HepG2 (cell line): ENCODE measurements around the gene ODC1. TPM values are rescaled to one million over a fixed set of nuclear protein-coding genes. Genes with fewer than 3 reads are reported as not detected.
A peak's percentile ranks its signal among the peaks of the same experiment; 100 is the strongest.

ENCODE experiments used
- ARID3A ChIP-seq: IDR thresholded peaks from 2 replicates; pipeline ENCODE4 v1.6.1; 2012; ENCODE audit warnings: low read depth, low read length, improper control_type of control experiment
- ARID4A ChIP-seq: sonication (generic); formaldehyde crosslinking; IDR thresholded peaks from 2 replicates; pipeline ENCODE4 v1.5.0; 2020; ENCODE audit warnings: mild to moderate bottlenecking, missing genetic modification reagents, borderline replicate concordance
- HNRNPL ChIP-seq: fragments of 200-400 bp; formaldehyde crosslinking; IDR thresholded peaks from 2 replicates; pipeline ENCODE4 v1.6.1; 2017; ENCODE audit warnings: mild to moderate bottlenecking, low read depth, low read length
- NR2F2 ChIP-seq: IDR thresholded peaks from 2 replicates; pipeline ENCODE4 v1.6.1; 2012; ENCODE audit warnings: low read depth, inconsistent platforms, borderline replicate concordance
- REST ChIP-seq, 2 experiments: IDR thresholded peaks; 2 replicates each; pipeline ENCODE4 v1.6.1; 2011 to 2012; ENCODE audit warnings: low read length in 2 of 2, borderline replicate concordance in 1 of 2, low read depth in 1 of 2, mild to moderate bottlenecking in 1 of 2, moderate library complexity in 1 of 2
- SCMH1 ChIP-seq: sonication (generic); formaldehyde crosslinking; IDR thresholded peaks from 2 replicates; pipeline ENCODE4 v1.9.0; 2021; ENCODE audit warnings: missing genetic modification reagents, mild to moderate bottlenecking, borderline replicate concordance
- ZNF225 ChIP-seq: sonication (generic); formaldehyde crosslinking; IDR thresholded peaks from 2 replicates; pipeline ENCODE4 v1.4.0; 2020; ENCODE audit warnings: mild to moderate bottlenecking, missing genetic modification reagents
- ZNF30 ChIP-seq: sonication (generic); formaldehyde crosslinking; IDR thresholded peaks from 2 replicates; pipeline ENCODE4 v1.5.0; 2020; ENCODE audit warnings: mild to moderate bottlenecking, missing genetic modification reagents
- ZNF503 ChIP-seq: sonication (generic); formaldehyde crosslinking; IDR thresholded peaks from 2 replicates; pipeline ENCODE4 v1.4.0; 2020; ENCODE audit warnings: missing genetic modification reagents
- ZNF570 ChIP-seq: sonication (generic); formaldehyde crosslinking; IDR thresholded peaks from 2 replicates; pipeline ENCODE4 v1.4.0; 2020; ENCODE audit warnings: mild to moderate bottlenecking, missing genetic modification reagents, borderline replicate concordance
- ZNF709 ChIP-seq: sonication (generic); formaldehyde crosslinking; IDR thresholded peaks from 2 replicates; pipeline ENCODE4 v1.5.0; 2020; ENCODE audit warnings: mild to moderate bottlenecking, missing genetic modification reagents
- ZSCAN31 ChIP-seq: sonication (generic); formaldehyde crosslinking; IDR thresholded peaks from 2 replicates; pipeline ENCODE4 v1.5.0; 2020; ENCODE audit warnings: low read depth, mild to moderate bottlenecking, missing genetic modification reagents
- ZZZ3 ChIP-seq: sonication (generic); formaldehyde crosslinking; IDR thresholded peaks from 2 replicates; pipeline ENCODE4 v1.4.0; 2020; ENCODE audit warnings: missing genetic modification reagents, mild to moderate bottlenecking, borderline replicate concordance
- polyA plus RNA-seq, 8 experiments: library from polyadenylated mRNA; depleted of rRNA in 3 of 8; stranded (reverse) in 7 of 8; unstranded in 1 of 8; fragments of >200 nt; fragmentation: Illumina TruSeq in 4 of 8; extraction: Trizol in 4 of 8; gene quantifications; 2 replicates each; pipeline versions ENCODE4 v1.2.1 to v1.2.3, GENCODE V29; 2011 to 2016; ENCODE audit warnings: low read depth in 4 of 8, missing spikeins in 1 of 8, mixed read lengths in 1 of 8; ENCODE audit not compliant: insufficient read depth in 1 of 8
- total RNA-seq, 5 experiments: library from RNA; depleted of rRNA; stranded (reverse); fragments of >200 nt; fragmentation: Illumina TruSeq; extraction: Trizol; gene quantifications; 2 replicates each; pipeline ENCODE4 v1.2.3, GENCODE V29; 2016; ENCODE audit warnings: low read depth in 1 of 5

Gene ODC1
- total and polyA plus RNA-seq, 2 of the 13 experiments (the other 11 are each of a cell fraction or from before 2014, with no cell fraction given), result 142 to 371 TPM

- TF ChIP-seq ARID3A, result 0 out of 2 replicates have a peak, but pooled peaks have one; percentile 5
- TF ChIP-seq ZSCAN31 (CRISPR knock-in tag), result peak; percentile 96
- peak; percentile 99 for TF ChIP-seq ZNF709 (CRISPR knock-in tag)
- TF ChIP-seq REST (IDR thresholded peaks at IDR 0.05; ENCODE audit: borderline replicate concordance in 1 of 2, low read depth in 1 of 2, low read length in 2 of 2), result no peak
- TF ChIP-seq ZNF225 (CRISPR knock-in tag), result peak; percentile 99
- 0 out of 2 replicates have a peak, but pooled peaks have one; percentile 46 for TF ChIP-seq ZNF570
- 0 out of 2 replicates have a peak, but pooled peaks have one; percentile 41 for TF ChIP-seq HNRNPL
- TF ChIP-seq ZNF503 (CRISPR knock-in tag), result peak; percentile 81
- no peak for TF ChIP-seq SCMH1
- TF ChIP-seq NR2F2, result no peak
- TF ChIP-seq ARID4A (CRISPR knock-in tag), result peak; percentile 10; the same call in 1 of the 2 replicates
- no peak for TF ChIP-seq ZNF30 (CRISPR knock-in tag)
- TF ChIP-seq ZZZ3 (CRISPR knock-in tag), result no peak
These were observed at the start of gene ODC1 (continued) for GRCh38 chr2:10447895-10448575.
